OCI-LY7 (cell line): ENCODE measurements around the gene IL1RAPL1.

ENCODE experiments used
- EZH2phosphoT487 ChIP-seq: fragments of 200-600 bp; sonication (generic); IDR thresholded peaks from 2 replicates; pipeline ENCODE4 v1.6.1; 2018; ENCODE audit warnings: low read depth, borderline replicate concordance, mild to moderate bottlenecking, mixed run types, antibody characterized with exemption, low read length, moderate library complexity, mixed read lengths
- TF ChIP-seq, protein P1 (sequence below): fragments of 200-600 bp; sonication (generic); conservative IDR thresholded peaks from 2 replicates; pipeline ENCODE4 v1.5.1; 2014; ENCODE audit warnings: mild to moderate bottlenecking, antibody characterized with exemption, low read length, moderate library complexity, mixed read lengths

DNA sequence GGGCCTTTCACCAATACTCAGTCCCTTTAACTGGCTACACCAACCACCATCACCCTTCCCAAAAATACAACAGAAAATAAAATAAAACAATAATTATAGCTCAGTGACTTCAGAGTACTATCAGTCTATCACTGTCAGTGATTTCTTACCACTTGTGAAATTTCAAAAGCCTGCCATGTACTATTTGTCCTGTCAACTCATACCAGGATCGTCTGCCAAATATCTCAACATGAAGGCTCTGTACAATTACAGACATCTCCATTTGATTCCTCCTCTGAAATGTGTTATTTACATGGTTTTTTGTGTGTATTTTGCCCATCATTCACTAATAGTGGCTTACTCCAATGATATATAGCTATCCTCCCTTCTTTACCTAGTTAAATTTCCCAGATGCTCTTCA is 772.0 kb downstream of the IL1RAPL1 start:
- TF ChIP-seq, protein P1, sequence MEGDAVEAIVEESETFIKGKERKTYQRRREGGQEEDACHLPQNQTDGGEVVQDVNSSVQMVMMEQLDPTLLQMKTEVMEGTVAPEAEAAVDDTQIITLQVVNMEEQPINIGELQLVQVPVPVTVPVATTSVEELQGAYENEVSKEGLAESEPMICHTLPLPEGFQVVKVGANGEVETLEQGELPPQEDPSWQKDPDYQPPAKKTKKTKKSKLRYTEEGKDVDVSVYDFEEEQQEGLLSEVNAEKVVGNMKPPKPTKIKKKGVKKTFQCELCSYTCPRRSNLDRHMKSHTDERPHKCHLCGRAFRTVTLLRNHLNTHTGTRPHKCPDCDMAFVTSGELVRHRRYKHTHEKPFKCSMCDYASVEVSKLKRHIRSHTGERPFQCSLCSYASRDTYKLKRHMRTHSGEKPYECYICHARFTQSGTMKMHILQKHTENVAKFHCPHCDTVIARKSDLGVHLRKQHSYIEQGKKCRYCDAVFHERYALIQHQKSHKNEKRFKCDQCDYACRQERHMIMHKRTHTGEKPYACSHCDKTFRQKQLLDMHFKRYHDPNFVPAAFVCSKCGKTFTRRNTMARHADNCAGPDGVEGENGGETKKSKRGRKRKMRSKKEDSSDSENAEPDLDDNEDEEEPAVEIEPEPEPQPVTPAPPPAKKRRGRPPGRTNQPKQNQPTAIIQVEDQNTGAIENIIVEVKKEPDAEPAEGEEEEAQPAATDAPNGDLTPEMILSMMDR, result no peak
- no peak for TF ChIP-seq EZH2phosphoT487
